Amniotic stem cell (primary cell): ENCODE data around the gene KCNK4.
A peak's percentile ranks its signal among the peaks of the same experiment; 100 is the strongest.

Experiments used
- DNase-seq: peaks from one replicate; lab custom pipeline; 2025; lab: John Stamatoyannopoulos, UW

The KCNK4 gene

GRCh38 chr11:64290352-64291261 is 495 bp upstream of the KCNK4 start:
- DNase-seq: no peak

- no peak for DNase-seq
Measured at GRCh38 chr11:64291752-64292459, 804 bp downstream of the KCNK4 start.

- no peak for DNase-seq
Measured at GRCh38 chr11:64292460-64293254, 1.6 kb downstream of the KCNK4 start.

- DNase-seq: no peak
Measured at GRCh38 chr11:64294774-64295173, 3.7 kb downstream of the KCNK4 start.

- no peak for DNase-seq
Measured at GRCh38 chr11:64295760-64296159, 4.7 kb downstream of the KCNK4 start.

DNA sequence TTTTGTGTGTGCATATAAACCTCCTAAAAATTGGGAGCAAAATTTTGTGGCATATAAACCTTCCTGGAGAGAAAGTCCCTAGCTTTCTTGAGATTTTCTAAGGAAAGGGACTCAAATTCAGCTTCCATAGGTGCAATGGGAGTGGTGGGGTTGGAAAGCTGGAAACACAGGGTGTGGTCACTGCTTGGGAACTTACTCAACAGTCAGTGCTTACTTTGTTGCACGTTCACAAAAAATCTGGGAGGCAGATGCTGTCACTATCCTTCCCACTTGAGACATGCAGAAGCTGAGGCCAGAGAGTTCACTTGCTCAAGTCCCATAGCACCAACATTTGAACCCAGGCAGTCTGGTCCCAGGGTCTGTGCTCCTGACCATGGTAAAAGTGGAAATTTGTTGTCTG is 5.1 kb downstream of the KCNK4 start:
- no peak for DNase-seq

- no peak for DNase-seq
Measured at GRCh38 chr11:64296830-64297698, 6.0 kb downstream of the KCNK4 start.

DNA sequence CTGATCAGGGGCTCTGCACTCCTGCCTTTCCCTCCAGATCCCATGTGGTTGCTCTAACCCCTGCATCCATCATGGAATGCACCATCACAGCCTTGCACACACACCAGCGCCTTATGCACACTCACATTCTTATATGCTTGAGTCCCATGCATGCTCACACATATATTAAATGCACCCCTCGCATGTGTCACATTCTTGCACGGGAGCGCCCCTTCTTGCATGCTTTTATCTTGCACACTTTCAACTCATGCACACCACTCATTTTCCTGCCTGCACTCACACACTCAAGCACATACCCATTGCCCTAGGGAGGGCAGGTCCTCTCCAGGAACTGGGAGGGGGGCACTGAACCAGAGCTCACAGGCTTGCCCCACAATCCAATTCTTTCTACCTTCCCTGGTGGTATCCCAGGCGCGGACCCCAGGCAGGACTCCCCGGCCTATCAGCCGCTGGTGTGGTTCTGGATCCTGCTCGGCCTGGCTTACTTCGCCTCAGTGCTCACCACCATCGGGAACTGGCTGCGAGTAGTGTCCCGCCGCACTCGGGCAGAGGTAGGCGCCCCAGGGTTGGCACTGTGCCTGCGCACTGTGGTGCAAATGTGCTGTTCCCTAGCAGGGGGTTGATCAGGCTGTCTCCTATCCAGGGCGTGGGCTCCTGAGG is 6.7 kb downstream of the KCNK4 start:
- DNase-seq: no peak

DNA sequence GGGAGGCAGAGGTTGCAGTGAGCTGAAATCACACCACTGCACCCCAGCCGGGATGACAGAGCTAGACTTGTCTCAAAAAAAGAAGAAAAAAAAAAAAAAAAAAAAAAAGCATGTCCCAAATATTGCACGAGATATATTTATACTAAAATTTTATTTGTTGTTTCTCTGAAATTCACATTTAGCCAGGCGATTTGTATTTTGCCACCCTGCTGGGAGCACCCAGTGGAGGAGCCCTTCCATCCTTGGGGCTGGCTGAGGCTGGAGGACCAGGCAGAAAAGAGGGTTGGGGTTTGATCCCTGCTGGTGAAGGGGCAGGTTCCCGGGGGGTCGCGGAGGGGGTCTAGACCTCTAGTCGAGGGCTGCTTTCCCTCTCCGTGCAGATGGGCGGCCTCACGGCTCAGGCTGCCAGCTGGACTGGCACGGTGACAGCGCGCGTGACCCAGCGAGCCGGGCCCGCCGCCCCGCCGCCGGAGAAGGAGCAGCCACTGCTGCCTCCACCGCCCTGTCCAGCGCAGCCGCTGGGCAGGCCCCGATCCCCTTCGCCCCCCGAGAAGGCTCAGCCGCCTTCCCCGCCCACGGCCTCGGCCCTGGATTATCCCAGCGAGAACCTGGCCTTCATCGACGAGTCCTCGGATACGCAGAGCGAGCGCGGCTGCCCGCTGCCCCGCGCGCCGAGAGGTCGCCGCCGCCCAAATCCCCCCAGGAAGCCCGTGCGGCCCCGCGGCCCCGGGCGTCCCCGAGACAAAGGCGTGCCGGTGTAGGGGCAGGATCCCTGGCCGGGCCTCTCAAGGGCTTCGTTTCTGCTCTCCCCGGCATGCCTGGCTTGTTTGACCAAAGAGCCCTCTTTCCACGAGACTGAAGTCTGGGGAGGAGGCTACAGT is 8.1 kb downstream of the KCNK4 start:
- no peak for DNase-seq

GRCh38 chr11:64299847-64300648 is 8.9 kb downstream of the KCNK4 start, which contains the start of gene CATSPERZ:
CATSPERZ (plus strand) TSS chr11:64300358; CDS start chr11:64300411, 53 bp downstream.
- DNase-seq: no peak

DNA sequence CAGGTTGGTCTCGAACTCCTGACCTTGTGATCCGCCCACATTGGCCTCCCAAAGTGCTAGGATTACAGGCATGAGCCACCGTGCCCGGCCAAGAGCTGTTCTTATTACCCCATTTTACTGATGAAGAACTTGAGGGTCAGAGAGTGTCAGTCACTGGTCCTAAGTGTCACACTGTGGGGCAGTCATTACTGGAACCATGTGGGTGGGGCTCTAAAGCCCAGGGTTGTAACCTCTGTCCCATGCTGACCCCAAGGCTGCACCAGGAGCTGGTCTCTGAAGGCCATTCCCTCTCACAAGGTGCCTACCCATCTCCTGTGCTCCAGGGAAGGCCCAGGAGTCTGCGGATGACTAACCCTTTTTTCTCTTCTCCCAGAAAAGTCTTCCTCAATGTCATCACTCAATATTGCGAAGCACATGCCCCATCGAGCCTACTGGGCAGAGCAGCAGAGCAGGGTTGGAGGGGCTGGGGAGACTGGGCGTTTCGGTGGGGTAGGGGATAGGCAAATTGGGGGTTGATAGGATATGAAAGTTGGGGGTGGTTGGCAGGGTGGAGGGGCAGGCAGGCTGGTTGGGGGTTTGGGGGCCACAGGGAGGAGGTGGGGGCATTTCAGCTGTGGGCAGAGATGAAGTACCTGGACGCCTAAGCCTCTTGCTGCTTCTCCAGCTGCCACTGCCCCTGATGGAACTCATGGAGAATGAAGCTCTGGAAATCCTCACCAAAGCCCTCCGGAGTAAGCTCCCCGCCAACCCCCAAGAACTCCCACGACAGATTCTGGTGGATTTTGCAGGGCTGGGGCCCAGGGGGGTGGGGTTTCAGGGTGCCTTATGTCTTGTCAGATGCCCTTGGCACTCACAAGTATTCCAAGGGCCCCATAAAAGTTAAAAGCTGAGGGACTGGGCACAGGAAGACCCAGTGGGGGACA is 12.3 kb downstream of the KCNK4 start:
- no peak for DNase-seq

- DNase-seq: no peak
Measured at GRCh38 chr11:64304032-64304315, 12.9 kb downstream of the KCNK4 start.

DNA sequence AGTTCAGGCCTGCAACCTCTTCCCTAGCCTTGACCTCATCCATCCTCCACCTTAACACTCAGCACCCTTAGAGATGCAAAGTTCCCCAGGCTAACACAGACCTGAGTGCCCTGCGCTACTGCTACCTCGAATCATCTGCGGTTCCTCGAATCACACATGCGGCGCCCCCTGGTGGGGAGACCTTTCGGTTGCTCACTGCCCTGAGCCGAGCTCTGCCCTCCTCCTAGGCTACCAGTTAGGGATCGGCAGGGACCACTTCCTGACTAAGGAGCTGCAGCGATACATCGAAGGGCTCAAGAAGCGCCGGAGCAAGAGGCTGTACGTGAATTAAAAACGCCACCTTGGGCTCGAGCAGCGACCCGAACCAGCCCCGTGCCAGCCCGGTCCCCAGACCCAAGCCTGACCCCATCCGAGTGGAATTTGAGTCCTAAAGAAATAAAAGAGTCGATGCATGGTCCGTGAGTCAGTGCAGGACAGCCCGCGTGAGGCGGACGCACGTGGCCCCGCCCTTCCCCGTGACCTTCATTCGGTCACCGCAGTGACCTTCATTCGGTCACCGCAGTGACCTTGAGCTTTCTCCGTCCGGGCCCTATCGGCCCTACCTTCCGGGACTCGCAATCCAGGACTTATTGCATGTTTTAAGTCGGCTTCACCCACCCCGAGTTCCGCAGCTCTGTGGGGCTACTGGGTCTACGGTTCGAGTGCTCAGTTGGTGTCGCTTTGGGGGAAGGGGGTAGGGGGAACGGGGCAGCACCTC is 13.4 kb downstream of the KCNK4 start:
- DNase-seq: peak; percentile 81

DNA sequence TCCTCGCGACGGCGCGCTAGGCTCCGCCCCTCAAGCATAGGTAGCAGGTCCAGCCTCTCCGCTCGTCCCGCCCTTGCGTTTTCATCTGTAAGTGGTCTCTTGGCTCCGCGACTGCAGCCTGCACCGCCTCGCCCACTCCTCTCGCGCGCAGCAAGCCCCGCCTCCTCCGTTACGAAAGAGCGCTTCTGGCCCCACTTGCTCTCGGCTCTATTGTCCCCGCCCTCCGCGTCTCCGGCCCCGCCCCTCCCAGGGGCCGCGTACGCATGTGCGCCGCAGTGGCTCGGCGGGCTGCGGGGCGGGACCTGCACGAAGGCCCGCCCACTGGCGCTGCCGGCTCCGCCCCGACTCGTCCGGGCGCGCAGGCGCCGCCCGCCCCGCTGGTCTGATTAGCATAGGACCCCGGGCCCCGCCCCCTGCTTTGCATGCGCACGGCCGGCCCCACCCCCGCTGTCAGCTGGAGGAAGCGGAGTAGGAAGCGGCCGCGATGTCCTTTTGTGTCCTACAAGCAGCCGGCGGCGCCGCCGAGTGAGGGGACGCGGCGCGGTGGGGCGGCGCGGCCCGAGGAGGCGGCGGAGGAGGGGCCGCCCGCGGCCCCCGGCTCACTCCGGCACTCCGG is 14.1 kb downstream of the KCNK4 start, which contains the start of gene ESRRA:
Gene ESRRA (plus strand): TSS at position 450 of the 616 bp plus-strand sequence. CDS start 1,656 bp downstream, outside the sequence.
- peak; percentile 91 for DNase-seq

- no peak for DNase-seq
Measured at GRCh38 chr11:64305691-64306562, 14.8 kb downstream of the KCNK4 start.

- DNase-seq: no peak
Measured at GRCh38 chr11:64306563-64306875, 15.4 kb downstream of the KCNK4 start.
